Spinal cord (tissue), 10 donors: ENCODE data around the gene STOX2. TPM values are rescaled to one million over a fixed set of nuclear protein-coding genes. Genes with fewer than 3 reads are reported as not detected.
A peak's percentile ranks its signal among the peaks of the same experiment; 100 is the strongest.

ENCODE experiments used
- DNase-seq, 6 donors: peaks; one replicate each; pipeline versions ENCODE4 v3.0.0 to v3.0.0-alpha.2; 2013 to 2015; ENCODE audit warnings: low spot score in 6 of 6, low read depth in 4 of 6
- H3K27ac ChIP-seq: one replicate; pipeline ENCODE4 v1.5.1; 2013; ENCODE audit warnings: low read depth, low read length, control low read depth
- H3K27me3 ChIP-seq: one replicate; pipeline ENCODE4 v1.6.1; 2013; ENCODE audit warnings: low read length; ENCODE audit not compliant: control insufficient read depth, insufficient read depth
- H3K36me3 ChIP-seq: one replicate; pipeline ENCODE4 v1.6.1; 2013; ENCODE audit warnings: low read length; ENCODE audit not compliant: control insufficient read depth, insufficient read depth
- H3K4me1 ChIP-seq: one replicate; pipeline ENCODE4 v1.6.1; 2013; ENCODE audit warnings: low read length; ENCODE audit not compliant: control insufficient read depth, insufficient read depth
- H3K4me3 ChIP-seq: one replicate; pipeline ENCODE4 v1.5.1; 2013; ENCODE audit warnings: low read depth, low read length, control low read depth
- H3K9me3 ChIP-seq: one replicate; pipeline ENCODE4 v1.6.1; 2013; ENCODE audit warnings: low read length; ENCODE audit not compliant: control insufficient read depth, insufficient read depth
- WGBS: methylation state at CpG from one replicate; pipeline ENCODE4 v1.1.5; 2013; ENCODE audit warnings: missing lambda C conversion rate; ENCODE audit not compliant: insufficient coverage; 5-methylcytosine and 5-hydroxymethylcytosine counted together
- polyA plus RNA-seq, 2 donors: library from polyadenylated mRNA; unstranded; fragments of 120-200 nt; gene quantifications; one replicate each; pipeline ENCODE4 v1.2.1, GENCODE V29; 2013; ENCODE audit not compliant: insufficient read length in 2 of 2
- total RNA-seq, 2 donors: library from RNA; depleted of rRNA in 1 of 2; stranded (reverse); fragments of 120-200 nt in 1 of 2; fragments of >200 nt in 1 of 2; gene quantifications; one replicate each; pipeline versions ENCODE4 v1.2.3 to v1.2.4, GENCODE V29; 2013 to 2014
- donor health status: healthy.

The STOX2 gene
- total and polyA plus RNA-seq, 4 donors = 25.9 to 38.7 (median 31.0) TPM

DNA sequence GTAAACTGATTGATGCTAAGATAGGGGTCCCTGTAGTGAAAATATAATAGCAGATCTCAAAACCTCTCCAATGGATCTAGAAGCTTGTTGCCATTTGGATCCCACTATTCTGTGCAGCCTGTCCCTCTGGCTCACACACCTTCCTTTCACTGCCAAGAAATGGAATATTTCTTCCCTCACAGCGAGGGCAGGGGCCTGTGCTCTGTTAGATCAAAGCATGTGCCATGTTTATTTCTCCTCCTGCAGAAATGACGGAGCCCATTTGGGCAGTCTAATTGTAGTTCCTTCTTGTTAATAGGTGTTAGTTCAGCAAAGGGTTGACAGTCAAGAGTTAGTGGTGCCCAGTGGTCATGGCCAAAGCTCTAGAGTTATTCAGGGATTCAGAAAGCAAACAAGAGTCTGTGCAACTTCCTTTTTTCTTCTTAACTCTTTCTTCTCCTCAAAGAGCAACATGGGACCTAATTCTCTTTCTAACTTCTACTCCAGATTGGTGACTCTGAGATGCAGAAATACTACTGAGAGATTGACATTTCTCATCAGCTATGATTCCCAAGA is 106.8 kb downstream of the STOX2 start:
- no peak overlapping the region for H3K4me3 ChIP-seq
- no peak for DNase-seq
- no CpG with 5 or more reads among the region's 2 CpGs for WGBS

DNA sequence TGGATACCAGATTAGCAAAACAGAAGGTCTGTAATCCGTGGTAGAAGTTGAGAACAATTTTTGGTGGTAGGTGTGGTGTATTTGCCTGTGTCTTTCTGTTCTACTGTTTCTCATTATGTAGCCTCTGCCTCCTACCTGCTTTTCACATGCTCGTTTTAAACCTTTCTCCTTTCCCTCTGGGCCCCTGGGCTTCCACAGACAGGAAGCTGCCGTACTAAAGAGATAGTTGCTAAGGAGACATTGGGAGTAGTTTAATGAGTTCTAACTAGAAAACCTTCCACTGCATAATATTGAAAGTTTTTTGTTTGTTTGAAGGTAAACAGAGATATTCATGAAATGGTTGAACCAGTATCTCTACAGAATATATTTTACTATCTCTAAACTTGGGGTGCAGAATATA is 107.8 kb downstream of the STOX2 start:
- peaks cover 27% of the 10 kb centered on the region for H3K36me3 ChIP-seq
- no CpG with 5 or more reads among the region's 3 CpGs for WGBS
- DNase-seq = peak in 1 of 6 donors; percentile 12

More for the DNA sequence above, 106.8 kb downstream of the STOX2 start:
- no peaks in the 10 kb centered on the region for H3K27me3 ChIP-seq
- H3K9me3 ChIP-seq = peaks cover 3% of the 10 kb centered on the region
- peaks cover under 1% of the 10 kb centered on the region for H3K4me1 ChIP-seq
- peaks cover 24% of the 10 kb centered on the region for H3K36me3 ChIP-seq
- no peak overlapping the region for H3K27ac ChIP-seq

DNA sequence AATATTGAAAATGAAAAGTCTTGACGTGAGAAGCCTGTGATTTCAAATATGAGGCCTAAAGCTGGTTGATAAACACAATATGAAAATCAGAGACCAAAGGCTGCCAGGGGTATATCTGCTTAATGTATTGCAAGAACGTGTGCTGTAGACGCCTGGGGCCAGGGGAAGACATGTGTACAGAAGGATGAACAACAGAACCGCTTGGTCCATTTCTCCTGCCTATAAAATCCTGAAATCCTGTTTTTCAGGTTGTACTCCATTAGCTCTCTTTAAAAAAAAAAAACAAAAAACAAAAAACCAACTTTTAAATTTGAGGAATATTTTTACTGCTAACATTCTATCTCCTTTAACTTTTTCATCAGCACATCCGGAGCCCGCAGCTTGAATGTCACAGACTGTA is 109.2 kb downstream of the STOX2 start:
- H3K9me3 ChIP-seq = peaks cover 3% of the 10 kb centered on the region
- no peak overlapping the region for H3K27ac ChIP-seq
- H3K27me3 ChIP-seq = no peaks in the 10 kb centered on the region
- no peak overlapping the region for H3K4me3 ChIP-seq
- 90% methylated on average over 2 of the region's 6 CpGs for WGBS
- peaks cover 24% of the 10 kb centered on the region for H3K36me3 ChIP-seq
- peaks cover 3% of the 10 kb centered on the region for H3K4me1 ChIP-seq
- no peak for DNase-seq

More for the DNA sequence above, 107.8 kb downstream of the STOX2 start:
- no peaks in the 10 kb centered on the region for H3K27me3 ChIP-seq
- H3K4me3 ChIP-seq = no peak overlapping the region
- no peak overlapping the region for H3K27ac ChIP-seq
- peaks cover 3% of the 10 kb centered on the region for H3K4me1 ChIP-seq
- peaks cover 3% of the 10 kb centered on the region for H3K9me3 ChIP-seq

DNA sequence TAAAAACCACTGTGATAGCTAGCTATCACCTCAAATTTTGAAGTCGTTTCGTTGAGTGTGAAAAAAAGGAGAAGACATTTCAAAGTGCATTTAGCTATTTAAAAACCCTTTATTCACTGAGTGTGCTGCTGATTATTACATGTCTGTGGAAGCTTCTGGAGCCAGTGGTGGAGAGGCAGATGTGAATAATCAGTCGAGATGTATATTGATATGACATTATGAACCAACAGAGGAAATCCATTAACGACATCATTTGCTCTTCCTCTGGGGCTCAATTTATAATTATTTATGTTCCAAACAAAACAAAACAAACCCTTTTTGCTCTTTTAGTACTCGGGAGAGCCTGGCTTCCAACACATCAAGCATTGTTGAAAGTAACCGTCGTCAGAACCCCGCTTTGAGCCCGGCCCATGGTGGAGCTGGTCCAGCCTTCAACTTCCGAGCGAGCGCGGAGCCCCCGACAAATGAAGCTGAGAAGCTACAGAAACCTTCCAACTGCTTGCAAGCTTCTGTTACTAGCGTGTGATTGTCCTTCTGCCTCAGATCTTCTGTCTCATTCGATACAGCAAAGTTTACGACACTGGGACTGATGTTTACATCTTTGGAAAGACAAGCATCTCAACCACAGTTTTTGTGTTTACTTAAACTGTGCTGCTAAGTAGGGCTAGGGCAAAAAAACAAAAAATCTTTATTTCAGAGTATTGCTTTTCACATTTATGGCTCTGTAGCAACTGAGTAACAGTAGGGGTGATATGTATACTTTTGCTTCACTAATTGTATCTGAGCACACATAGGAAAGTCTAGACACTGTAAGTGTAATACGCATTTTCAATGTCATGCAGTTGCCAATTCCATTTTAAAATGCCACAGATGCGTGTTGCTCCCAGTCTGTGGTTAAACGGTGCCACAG is 111.9 kb downstream of the STOX2 start:
- Histone ChIP-seq H3K4me3 (peak overlapping the region; percentile 7), H3K9me3 (no peaks in the 10 kb centered on the region), H3K36me3 (peaks cover 3% of the 10 kb centered on the region), H3K4me1 (peaks cover 3% of the 10 kb centered on the region), H3K27ac (peak overlapping the region; percentile 6), H3K27me3 (no peaks in the 10 kb centered on the region)
- WGBS = 58% methylated on average over 4 of the region's 20 CpGs
- peak in 2 of 6 donors; percentile 30 to 65 for DNase-seq

DNA sequence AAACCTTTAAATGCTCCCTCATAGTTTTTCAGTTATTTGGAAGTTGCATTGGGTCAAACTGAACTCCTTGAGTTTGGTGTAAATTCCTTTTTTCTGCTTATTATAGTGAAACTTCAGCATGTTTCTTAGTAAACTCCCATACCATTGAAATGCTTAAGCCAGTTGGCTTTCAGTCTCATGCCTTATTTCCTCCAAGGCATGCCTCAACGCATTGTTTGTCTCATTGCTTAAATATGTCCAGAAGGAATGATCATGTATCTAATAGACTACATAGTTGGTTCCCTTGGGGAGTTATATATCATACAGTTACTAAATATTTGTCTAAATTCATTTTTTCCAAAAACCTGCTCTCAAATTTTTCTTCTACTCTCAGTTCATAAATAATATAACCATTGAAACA is 114.0 kb downstream of the STOX2 start:
- H3K4me3 ChIP-seq = no peak overlapping the region
- no peaks in the 10 kb centered on the region for H3K9me3 ChIP-seq
- WGBS = no CpG with 5 or more reads among the region's 1 CpG
- no peaks in the 10 kb centered on the region for H3K27me3 ChIP-seq
- H3K36me3 ChIP-seq = peaks cover 5% of the 10 kb centered on the region
- DNase-seq = no peak
- no peak overlapping the region for H3K27ac ChIP-seq
- peaks cover 3% of the 10 kb centered on the region for H3K4me1 ChIP-seq

DNA sequence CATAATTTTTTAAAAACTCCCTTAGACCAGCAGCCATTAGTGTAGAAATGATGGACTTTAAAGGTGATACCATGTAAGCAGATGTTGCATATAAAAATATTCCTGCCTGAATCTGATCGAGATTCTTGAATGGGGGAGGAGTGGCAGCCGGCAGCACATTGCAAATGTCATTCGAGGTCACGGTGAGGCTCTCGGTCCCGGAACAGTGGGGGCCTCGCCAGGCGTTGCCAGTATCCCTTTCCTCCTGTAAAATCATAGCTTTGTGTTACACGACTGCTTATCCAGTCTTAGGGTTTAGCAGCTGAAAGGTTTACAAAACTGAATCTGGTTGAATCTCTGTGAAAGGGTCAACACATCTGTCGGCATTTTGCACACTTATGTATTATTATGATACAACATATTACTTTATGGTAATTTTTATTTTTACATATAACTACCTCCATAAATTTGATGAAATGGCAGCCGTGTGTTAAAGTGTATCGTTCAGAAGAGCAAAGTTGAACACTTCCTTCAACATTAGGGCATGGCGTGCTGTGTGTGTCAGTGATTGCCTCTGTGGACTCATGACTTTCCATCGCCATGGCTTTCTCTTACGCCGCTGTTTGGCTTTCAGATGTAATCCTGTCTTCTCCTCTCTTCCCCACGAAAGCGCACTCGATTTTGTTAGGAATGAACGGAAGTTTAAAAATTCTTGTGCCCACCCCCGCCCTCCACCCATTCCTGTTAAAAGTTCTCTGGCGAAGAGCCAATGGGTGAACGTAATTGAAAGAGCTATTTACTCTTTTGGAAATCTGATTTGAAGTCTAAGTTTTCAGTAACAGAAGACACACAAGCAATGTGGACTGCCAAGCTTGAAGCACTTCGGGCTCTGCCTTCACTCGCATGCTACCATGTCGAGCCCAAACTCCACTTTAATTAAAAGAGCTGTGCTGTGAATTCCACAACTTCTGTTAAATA is 114.8 kb downstream of the STOX2 start:
- WGBS = 89% methylated on average over 15 of the region's 26 CpGs

DNA sequence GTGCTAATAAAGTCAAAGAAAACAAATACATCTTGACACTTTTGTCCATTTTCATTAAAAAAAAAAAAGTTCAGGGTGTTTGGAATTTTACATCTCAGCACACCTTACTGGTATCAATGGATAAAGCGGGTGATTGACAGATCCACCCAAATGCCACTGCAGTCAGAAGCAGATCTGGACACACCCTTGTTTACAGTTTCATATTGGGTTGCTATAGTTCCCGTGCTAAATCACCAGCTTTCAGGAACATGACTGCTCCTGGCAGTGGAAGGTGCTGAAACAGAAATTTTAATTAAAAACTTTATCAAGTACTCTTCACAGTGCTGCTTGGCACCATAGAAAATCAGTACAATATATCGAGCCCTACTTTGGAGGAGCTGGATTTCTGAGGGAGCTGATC is 116.3 kb downstream of the STOX2 start:
- Histone ChIP-seq H3K4me1 (peaks cover 3% of the 10 kb centered on the region), H3K9me3 (no peaks in the 10 kb centered on the region), H3K4me3 (no peak overlapping the region), H3K27ac (no peak overlapping the region), H3K27me3 (no peaks in the 10 kb centered on the region), H3K36me3 (peaks cover 5% of the 10 kb centered on the region)
- no peak for DNase-seq
- WGBS = no CpG with 5 or more reads among the region's 3 CpGs

More for the DNA sequence above, 114.8 kb downstream of the STOX2 start:
- Histone ChIP-seq H3K9me3 (no peaks in the 10 kb centered on the region), H3K27me3 (no peaks in the 10 kb centered on the region), H3K4me3 (no peak overlapping the region), H3K36me3 (peaks cover 5% of the 10 kb centered on the region), H3K4me1 (peaks cover 3% of the 10 kb centered on the region), H3K27ac (no peak overlapping the region)
- DNase-seq = no peak

DNA sequence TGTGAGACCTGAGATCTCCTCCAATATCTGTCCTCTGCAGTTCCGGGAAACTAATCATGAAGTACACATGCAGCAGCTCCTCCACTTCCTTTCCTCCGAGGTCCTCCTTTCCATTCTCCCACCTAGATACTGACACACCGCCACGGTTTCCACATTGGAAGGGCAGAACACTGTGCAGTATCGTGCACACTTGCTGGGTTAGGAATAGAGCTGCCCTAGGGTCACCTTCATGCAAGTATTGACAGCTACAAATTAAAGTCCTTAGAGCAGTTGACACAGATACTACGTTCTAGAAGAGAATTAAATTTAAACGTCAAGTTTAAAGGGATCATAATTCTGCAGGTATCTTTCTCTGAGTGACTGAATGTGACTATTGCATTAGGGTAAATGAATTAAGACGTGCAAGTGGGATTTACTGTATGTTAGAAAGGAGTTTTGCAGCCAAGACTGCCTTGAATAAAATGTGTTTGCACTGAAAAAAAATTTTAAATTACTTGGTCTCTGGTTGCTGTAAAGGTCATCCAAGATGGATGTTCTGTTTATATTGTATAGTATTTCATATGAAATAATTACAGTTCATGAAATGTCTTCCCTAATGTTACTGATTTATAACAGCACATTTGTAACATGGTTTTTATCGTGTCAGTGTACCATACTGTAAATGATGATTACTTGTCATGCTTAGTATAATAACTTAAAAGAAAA is 117.7 kb downstream of the STOX2 start:
- Histone ChIP-seq H3K27me3 (no peaks in the 10 kb centered on the region), H3K27ac (no peak overlapping the region), H3K36me3 (peaks cover 2% of the 10 kb centered on the region), H3K4me3 (no peak overlapping the region), H3K4me1 (no peaks in the 10 kb centered on the region), H3K9me3 (no peaks in the 10 kb centered on the region)
- WGBS = 90% methylated on average over 8 of the region's 9 CpGs
- DNase-seq = no peak

DNA sequence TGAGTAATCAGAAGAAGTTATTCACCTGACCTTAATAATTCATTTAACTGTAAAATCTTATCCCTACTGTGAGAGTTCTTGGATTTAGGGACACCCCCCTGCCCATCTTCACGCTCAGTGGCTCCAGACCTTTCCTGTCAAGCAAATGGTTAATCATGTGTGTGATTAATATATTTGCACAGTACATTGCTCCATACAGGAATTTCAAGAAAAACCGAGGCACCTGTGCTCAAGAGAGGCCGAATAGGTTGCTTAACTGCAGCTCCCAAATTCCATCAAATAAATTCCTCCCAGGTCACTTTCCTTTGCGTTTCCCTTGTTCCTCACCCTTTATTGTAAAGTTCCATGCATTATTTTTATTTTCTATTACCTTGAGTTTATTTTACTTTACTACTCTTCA is 119.5 kb downstream of the STOX2 start:
- Histone ChIP-seq H3K4me1 (no peaks in the 10 kb centered on the region), H3K27ac (no peak overlapping the region), H3K27me3 (no peaks in the 10 kb centered on the region), H3K36me3 (peaks cover 2% of the 10 kb centered on the region), H3K4me3 (no peak overlapping the region), H3K9me3 (no peaks in the 10 kb centered on the region)
- WGBS = 100% methylated on average over 2 of the region's 4 CpGs
- no peak for DNase-seq
